ENCODE measurements around the gene CACNB1.
A peak's percentile ranks its signal among the peaks of the same experiment; 100 is the strongest.
"Not testable (repeated sequence)": the region's sequence is repeated elsewhere in the genome, so short reads cannot be mapped to it uniquely, and the experiment has no call there.

Gene CACNB1

GRCh38 chr17:39183045-39183444 is 14.4 kb downstream of the CACNB1 start:
- no peak overlapping the region for H3K4me3 Mint-ChIP-seq
- ATAC-seq = no peak
- H3K27me3 Mint-ChIP-seq = no peaks in the 10 kb centered on the region
- no peaks in the 10 kb centered on the region for H3K9me3 Mint-ChIP-seq
- DNase-seq = no peak
- H3K27ac Mint-ChIP-seq = no peak overlapping the region
- no peaks in the 10 kb centered on the region for H3K4me1 Mint-ChIP-seq
- H3K36me3 Mint-ChIP-seq (ENCODE audit: low read depth) = peaks cover 15% of the 10 kb centered on the region

GRCh38 chr17:39181303-39181702 is 16.2 kb downstream of the CACNB1 start:
- H3K36me3 Mint-ChIP-seq (ENCODE audit: low read depth) = peaks cover 21% of the 10 kb centered on the region
- H3K4me3 Mint-ChIP-seq = no peak overlapping the region
- H3K27me3 Mint-ChIP-seq = no peaks in the 10 kb centered on the region
- ATAC-seq (no peak), DNase-seq (no peak)
- no peak overlapping the region for H3K27ac Mint-ChIP-seq
- H3K4me1 Mint-ChIP-seq = no peaks in the 10 kb centered on the region
- no peaks in the 10 kb centered on the region for H3K9me3 Mint-ChIP-seq

GRCh38 chr17:39178536-39178935 is 18.9 kb downstream of the CACNB1 start:
- no peaks in the 10 kb centered on the region for H3K9me3 Mint-ChIP-seq

GRCh38 chr17:39177256-39177655 is 20.2 kb downstream of the CACNB1 start:
- peak; percentile 31 for ATAC-seq
- Mint-ChIP-seq H3K9me3 (no peaks in the 10 kb centered on the region), H3K27me3 (no peaks in the 10 kb centered on the region), H3K36me3 (ENCODE audit: low read depth) (peaks cover 8% of the 10 kb centered on the region), H3K27ac (no peak overlapping the region), H3K4me1 (peaks cover 12% of the 10 kb centered on the region), H3K4me3 (no peak overlapping the region)
- DNase-seq = no peak

More at GRCh38 chr17:39178536-39178935, 18.9 kb downstream of the CACNB1 start:
- no peak for ATAC-seq
- Mint-ChIP-seq H3K27ac (no peak overlapping the region), H3K4me3 (no peak overlapping the region), H3K36me3 (ENCODE audit: low read depth) (peaks cover 13% of the 10 kb centered on the region), H3K27me3 (no peaks in the 10 kb centered on the region), H3K4me1 (peaks cover 2% of the 10 kb centered on the region)
- DNase-seq = no peak

- Mint-ChIP-seq H3K27me3 (no peaks in the 10 kb centered on the region), H3K27ac (no peak overlapping the region), H3K4me3 (no peak overlapping the region), H3K4me1 (peaks cover 13% of the 10 kb centered on the region), H3K36me3 (ENCODE audit: low read depth) (peaks cover 8% of the 10 kb centered on the region), H3K9me3 (no peaks in the 10 kb centered on the region)
- no peak for DNase-seq
- ATAC-seq = no peak
These were observed 21.8 kb downstream of the CACNB1 start for GRCh38 chr17:39175695-39176093.

- peak; percentile 67 for ATAC-seq
- peaks cover 8% of the 10 kb centered on the region for H3K36me3 Mint-ChIP-seq (ENCODE audit: low read depth)
- no peaks in the 10 kb centered on the region for H3K27me3 Mint-ChIP-seq
- H3K27ac Mint-ChIP-seq = no peak overlapping the region
- DNase-seq = peak; percentile 81
- H3K4me1 Mint-ChIP-seq = peaks cover 13% of the 10 kb centered on the region
- no peak overlapping the region for H3K4me3 Mint-ChIP-seq
- H3K9me3 Mint-ChIP-seq = no peaks in the 10 kb centered on the region
These were observed 22.4 kb downstream of the CACNB1 start for GRCh38 chr17:39174920-39175694.

- Mint-ChIP-seq H3K27me3 (peaks cover 3% of the 10 kb centered on the region), H3K27ac (no peak overlapping the region), H3K4me3 (no peak overlapping the region), H3K9me3 (no peaks in the 10 kb centered on the region), H3K4me1 (peaks cover 13% of the 10 kb centered on the region), H3K36me3 (ENCODE audit: low read depth) (peaks cover 8% of the 10 kb centered on the region)
- ATAC-seq (no peak), DNase-seq (no peak)
These were observed 23.8 kb downstream of the CACNB1 start for GRCh38 chr17:39173526-39174274.

- peaks cover 5% of the 10 kb centered on the region for H3K27me3 Mint-ChIP-seq
- H3K4me3 Mint-ChIP-seq = no peak overlapping the region
- ATAC-seq (no peak), DNase-seq (no peak)
- peaks cover 8% of the 10 kb centered on the region for H3K36me3 Mint-ChIP-seq (ENCODE audit: low read depth)
- H3K27ac Mint-ChIP-seq = no peak overlapping the region
- no peaks in the 10 kb centered on the region for H3K9me3 Mint-ChIP-seq
- H3K4me1 Mint-ChIP-seq = peaks cover 13% of the 10 kb centered on the region
These were observed 24.4 kb downstream of the CACNB1 start for GRCh38 chr17:39173080-39173479.

GRCh38 chr17:39171933-39172332 is 25.5 kb downstream of the CACNB1 start:
- peaks cover 21% of the 10 kb centered on the region for H3K4me1 Mint-ChIP-seq
- H3K9me3 Mint-ChIP-seq = no peaks in the 10 kb centered on the region
- H3K36me3 Mint-ChIP-seq (ENCODE audit: low read depth) = peaks cover 3% of the 10 kb centered on the region
- peaks cover 7% of the 10 kb centered on the region for H3K27me3 Mint-ChIP-seq
- H3K4me3 Mint-ChIP-seq = no peak overlapping the region
- no peak overlapping the region for H3K27ac Mint-ChIP-seq
- ATAC-seq (no peak), DNase-seq (no peak)

GRCh38 chr17:39170558-39170957 is 26.9 kb downstream of the CACNB1 start:
- peaks cover 24% of the 10 kb centered on the region for H3K4me1 Mint-ChIP-seq
- no peak for ATAC-seq
- H3K4me3 Mint-ChIP-seq = no peak overlapping the region
- H3K27me3 Mint-ChIP-seq = peaks cover 19% of the 10 kb centered on the region
- no peak for DNase-seq
- no peaks in the 10 kb centered on the region for H3K9me3 Mint-ChIP-seq
- H3K36me3 Mint-ChIP-seq (ENCODE audit: low read depth) = peaks cover 2% of the 10 kb centered on the region
- no peak overlapping the region for H3K27ac Mint-ChIP-seq

GRCh38 chr17:39170109-39170508 is 27.4 kb downstream of the CACNB1 start:
- no peak overlapping the region for H3K27ac Mint-ChIP-seq
- no peak overlapping the region for H3K4me3 Mint-ChIP-seq
- peaks cover 2% of the 10 kb centered on the region for H3K36me3 Mint-ChIP-seq (ENCODE audit: low read depth)
- H3K27me3 Mint-ChIP-seq = peaks cover 20% of the 10 kb centered on the region
- H3K4me1 Mint-ChIP-seq = peaks cover 25% of the 10 kb centered on the region
- H3K9me3 Mint-ChIP-seq = no peaks in the 10 kb centered on the region
- DNase-seq (no peak), ATAC-seq (no peak)

- Mint-ChIP-seq H3K4me3 (no peak overlapping the region), H3K27ac (no peak overlapping the region), H3K9me3 (no peaks in the 10 kb centered on the region), H3K36me3 (ENCODE audit: low read depth) (peaks cover 2% of the 10 kb centered on the region), H3K4me1 (peaks cover 31% of the 10 kb centered on the region), H3K27me3 (peaks cover 26% of the 10 kb centered on the region)
- DNase-seq (no peak), ATAC-seq (no peak)
These were observed 28.0 kb downstream of the CACNB1 start for GRCh38 chr17:39169518-39169917.

- Mint-ChIP-seq H3K27me3 (peaks cover 28% of the 10 kb centered on the region), H3K4me1 (peaks cover 32% of the 10 kb centered on the region), H3K36me3 (ENCODE audit: low read depth) (peaks cover 2% of the 10 kb centered on the region), H3K9me3 (no peaks in the 10 kb centered on the region), H3K27ac (no peak overlapping the region), H3K4me3 (no peak overlapping the region)
- DNase-seq = no peak
- ATAC-seq = no peak
These were observed 28.4 kb downstream of the CACNB1 start for GRCh38 chr17:39169101-39169500.

GRCh38 chr17:39168503-39168902 is 29.0 kb downstream of the CACNB1 start:
- not testable (repeated sequence) for H3K36me3 Mint-ChIP-seq (ENCODE audit: low read depth); ATAC-seq; H3K4me3 Mint-ChIP-seq; H3K9me3 Mint-ChIP-seq; H3K27ac Mint-ChIP-seq; DNase-seq
- peaks cover 28% of the 10 kb centered on the region for H3K27me3 Mint-ChIP-seq
- peaks cover 30% of the 10 kb centered on the region for H3K4me1 Mint-ChIP-seq

GRCh38 chr17:39167476-39167875 is 30.0 kb downstream of the CACNB1 start:
- H3K4me3 Mint-ChIP-seq = no peak overlapping the region
- H3K27ac Mint-ChIP-seq = no peak overlapping the region

More at GRCh38 chr17:39167476-39167875, 30.0 kb downstream of the CACNB1 start:
- ATAC-seq (no peak), DNase-seq (no peak)
- Mint-ChIP-seq H3K36me3 (ENCODE audit: low read depth) (peaks cover 2% of the 10 kb centered on the region), H3K9me3 (no peaks in the 10 kb centered on the region), H3K4me1 (peaks cover 21% of the 10 kb centered on the region), H3K27me3 (peaks cover 30% of the 10 kb centered on the region)

Measured in activated naive CD8-positive, alpha-beta T cell treated with anti-CD3 and anti-CD28 coated beads, Interleukin-2, amount 50 U/mL, for 24 hours (primary cell).